GM18909 (cell line): Measurements from ENCODE around the gene ZNF516.

Experiments used
- ATAC-seq: cut with Tn5 transposase; IDR thresholded peaks from one replicate; pipeline ENCODE4 v1.9.1; 2021; ENCODE audit warnings: mild to moderate bottlenecking; ENCODE audit not compliant: unreplicated experiment, poor library complexity

Gene ZNF516

DNA sequence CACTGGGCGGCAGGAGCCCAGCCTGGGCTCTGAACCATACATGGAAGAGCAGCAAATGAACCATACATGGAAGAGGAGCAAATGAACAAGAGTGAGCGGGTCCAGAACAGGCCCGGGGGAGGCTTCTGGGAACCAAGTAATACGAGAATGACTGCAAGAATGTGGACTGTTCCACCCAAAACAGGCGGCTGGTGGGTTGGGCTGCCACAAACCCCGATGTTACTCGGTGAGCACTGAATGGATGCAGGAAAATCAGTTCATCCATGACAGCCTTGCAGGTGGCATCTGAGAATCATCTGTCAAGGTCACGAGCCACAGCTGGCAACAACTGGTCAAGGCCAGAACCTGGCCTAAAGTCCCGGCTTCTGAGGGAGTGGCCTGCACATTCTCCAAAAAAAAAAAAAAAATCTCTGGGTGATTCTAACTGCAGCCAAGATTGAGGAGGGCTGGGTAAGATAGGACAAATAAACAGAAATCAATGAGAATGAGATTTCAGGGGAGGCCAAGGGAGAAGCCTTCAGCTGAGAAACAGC is 106.1 kb downstream of the ZNF516 start:
- ATAC-seq, result no peak

DNA sequence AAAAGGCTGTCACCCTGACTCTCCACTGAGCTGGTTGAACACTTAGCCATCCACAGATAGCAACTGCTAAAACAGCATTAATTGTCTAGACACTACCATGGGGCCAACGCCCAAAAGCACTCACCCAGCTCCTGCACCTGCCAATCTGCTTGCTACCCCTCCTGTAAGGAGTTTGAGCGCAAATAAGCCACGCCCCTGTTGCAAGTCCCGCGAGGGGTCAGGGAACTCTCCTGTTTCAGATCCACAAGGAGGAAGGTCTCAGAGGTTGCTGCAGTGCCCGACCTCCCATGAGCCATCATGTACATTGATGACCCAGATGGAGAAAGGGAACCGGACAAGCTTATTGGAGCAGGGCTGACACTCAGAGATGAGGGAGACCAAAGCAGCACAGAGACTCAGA is 106.8 kb downstream of the ZNF516 start:
- no peak for ATAC-seq

DNA sequence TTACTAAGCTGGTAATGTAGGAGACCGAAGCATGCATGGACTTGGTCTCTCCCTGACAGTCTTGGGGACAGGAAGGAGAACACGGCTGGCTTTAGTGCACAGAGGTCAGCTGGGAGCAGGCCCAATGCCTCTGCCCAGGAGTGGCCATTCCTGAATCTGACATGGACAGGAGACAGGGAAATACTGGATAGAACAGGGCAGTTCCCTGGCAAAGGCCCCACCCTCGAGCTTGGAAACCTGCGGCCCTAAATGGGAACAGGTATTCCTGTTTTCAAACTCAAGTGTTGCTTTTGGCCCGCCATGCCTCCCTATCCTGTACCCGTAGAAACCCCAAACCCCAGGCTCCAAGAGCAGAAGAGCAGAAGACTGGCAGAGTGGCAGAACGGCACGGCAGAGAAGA is 107.4 kb downstream of the ZNF516 start:
- ATAC-seq, result no peak

DNA sequence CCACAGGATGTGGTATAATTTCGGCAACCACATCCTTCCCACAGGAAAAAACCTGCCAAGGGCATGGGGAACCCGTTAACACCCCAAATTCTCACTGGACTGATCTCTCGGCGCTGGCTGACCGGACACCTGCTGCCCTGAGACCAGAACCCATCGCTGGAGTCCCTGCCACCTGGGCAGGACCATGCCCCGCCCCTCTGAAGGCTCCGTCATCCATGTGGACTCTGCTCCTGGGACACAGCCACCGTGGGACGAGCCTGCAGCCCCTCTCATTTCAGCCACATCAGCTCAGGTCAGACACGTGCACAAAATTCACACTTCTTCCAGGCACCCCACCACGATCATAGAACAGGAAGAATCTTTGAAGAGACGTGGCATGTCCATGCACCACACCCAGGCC is 108.2 kb downstream of the ZNF516 start:
- no peak for ATAC-seq

DNA sequence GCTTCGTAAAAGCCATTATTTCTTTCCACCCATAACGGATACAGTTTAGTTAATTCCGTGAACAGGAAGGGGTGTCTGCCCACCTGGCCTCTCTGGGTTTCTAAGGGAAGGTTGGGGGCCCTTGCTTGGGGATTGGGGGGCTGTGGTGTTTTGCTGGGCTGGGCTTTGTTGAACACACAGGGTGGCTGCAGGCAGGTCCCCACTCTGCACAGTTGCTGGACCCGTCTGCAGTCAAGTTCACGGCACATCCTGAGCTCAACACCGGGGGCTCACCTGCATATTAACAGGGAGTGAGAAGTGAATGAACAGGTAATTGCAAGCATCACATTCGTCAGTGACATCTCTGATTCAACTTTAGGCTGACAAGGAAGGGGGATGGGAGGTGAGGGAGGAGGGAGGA is 109.0 kb downstream of the ZNF516 start:
- ATAC-seq, result no peak

DNA sequence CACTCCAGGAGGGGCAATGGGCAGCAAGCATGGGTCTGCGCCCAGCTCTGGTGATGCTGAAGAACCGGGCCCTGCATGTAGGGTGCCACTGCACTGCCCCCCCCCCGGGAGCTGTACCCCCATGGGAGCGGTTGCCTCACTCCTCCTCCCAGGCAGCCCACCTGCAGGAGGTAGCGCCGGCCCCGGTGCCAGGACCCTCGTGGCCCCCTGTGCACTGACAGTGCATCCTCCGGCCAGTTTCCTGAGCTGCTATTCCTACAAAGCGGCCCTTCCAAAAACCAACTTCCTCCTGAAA is 109.4 kb downstream of the ZNF516 start:
- no peak for ATAC-seq

DNA sequence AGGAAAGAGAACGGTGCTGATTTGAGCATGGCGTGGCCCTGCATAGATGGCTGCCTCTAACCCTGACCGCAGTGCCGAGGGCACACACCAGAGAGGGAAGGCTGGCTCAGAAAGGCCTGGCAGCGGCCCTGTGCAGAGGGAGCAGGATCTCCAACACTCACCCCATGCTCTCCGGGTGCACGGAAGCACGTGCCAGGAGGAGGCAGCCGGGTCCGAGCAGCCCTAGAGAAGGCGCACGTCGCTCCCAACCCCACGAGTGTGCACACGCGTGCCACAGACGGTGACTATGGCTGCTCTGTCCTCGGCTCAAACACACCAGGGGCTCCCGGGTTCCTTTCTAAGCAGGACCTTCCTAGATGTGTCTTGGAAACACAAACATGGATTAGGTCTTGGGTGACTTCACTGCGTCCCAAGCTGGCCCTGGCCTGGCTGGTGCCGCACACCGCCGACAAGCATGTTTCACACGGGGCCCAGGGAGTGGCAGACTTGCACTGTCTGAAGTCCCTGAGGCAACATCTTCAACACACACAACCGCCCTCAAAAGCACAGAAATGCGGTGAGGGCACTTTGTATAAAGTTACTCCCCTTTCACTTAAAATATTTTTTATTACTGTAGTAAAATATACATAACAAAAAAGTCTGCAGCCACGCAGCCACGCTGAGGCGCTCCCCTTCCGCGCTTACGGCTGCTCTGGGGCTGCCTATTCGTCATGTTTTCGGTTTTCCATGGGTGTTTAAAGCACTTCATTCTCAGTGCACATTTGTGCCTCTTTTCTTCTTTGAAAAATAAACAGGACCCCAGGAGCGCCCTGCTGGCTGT is 110.0 kb downstream of the ZNF516 start:
- no peak for ATAC-seq

DNA sequence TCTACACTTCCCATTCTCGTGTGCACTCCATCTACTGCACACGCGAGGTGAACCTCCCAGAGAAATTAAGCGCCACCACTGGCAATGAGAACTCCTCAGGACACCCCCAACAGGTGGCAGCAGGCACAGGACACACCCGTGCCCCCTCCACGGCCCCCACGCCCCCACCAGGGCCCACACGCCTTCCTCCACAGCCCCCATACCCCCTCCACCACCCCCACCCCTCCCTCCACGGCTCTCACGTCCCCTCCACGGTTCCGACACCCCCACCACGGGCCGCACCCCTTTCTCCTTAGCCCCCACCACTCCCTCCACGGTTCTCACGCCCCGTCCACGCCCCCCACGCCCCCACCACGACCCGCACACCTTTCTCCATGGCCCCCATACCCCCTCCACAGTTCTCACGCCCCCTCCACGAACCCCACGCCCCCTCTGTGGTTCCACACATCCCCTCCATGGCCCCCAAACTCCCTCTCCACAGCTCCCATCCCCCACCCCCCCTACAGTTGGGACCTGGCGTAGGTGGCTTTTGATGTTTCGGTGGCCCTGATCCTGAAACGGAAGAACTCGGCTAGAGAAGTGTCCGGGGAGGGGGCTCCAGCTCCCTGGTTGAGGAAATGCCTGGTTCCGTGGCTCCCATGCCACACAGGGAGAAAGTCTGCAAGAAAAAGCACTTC is 110.8 kb downstream of the ZNF516 start:
- no peak for ATAC-seq

DNA sequence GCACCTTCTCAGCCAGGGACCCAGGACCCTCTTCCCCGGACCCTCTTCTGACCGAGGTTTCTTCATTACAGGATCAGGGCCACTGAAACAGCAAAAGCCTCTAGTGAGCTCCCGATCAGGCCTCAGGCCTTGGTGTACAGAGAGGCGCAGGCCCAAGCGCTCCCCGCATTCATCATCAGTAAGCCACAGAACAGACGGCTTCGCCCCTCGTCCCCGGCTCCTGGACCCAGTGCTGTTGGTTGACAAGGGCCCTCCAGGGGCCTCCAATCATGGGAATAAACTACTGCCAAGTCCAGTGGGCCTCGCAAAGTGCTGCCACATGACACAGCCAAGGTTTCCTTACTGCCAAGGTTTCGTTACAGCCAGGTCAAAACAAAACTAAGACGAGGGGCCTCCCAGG is 111.4 kb downstream of the ZNF516 start:
- no peak for ATAC-seq

DNA sequence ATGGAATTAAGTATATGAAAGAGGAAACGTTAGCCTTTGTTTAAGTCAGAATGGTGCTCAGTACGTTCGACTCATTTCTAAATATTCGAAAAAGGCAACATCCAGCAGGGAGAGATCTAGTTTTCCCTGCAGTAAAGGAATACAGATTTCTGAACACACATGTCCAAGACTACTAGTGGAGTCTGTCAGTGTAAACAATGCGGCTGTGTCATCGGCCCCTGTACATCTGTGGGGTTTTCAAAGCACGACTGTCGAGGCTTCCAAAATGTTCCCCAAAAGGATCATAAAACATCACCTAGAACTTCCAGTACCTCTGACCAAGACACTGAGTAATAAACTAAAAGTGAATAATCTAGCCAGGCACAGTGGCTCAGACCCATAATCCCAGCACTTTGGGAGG is 112.8 kb downstream of the ZNF516 start:
- no peak for ATAC-seq

DNA sequence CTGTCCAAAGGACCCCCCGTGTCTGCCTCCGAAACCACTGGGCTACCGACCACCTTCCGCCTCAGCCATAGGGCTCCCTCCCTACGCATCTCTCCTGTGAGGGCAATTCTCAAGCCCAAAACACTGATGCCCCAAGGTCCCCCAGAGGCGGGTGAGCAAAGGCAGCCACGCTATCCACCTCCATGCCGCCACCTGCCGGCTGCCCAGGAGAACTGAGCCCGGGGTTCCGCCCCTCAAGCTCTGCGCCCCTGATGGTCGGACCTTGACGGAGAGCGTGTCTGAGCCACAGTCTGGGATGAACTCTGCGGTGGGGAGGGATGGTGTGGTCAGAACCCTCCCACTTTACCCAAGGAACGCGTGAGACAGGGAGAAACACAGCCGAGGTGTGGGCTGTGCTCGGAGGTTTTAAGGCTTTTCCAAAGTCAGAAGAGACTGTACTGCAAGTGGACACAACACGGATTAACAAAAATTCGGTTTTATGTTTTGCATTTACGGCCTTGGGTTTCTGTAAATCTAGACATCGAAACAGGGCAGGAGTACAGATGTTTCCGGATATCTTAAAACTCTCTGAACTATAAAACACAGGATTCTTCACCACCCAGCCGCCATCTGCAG is 114.1 kb downstream of the ZNF516 start:
- ATAC-seq, result no peak

DNA sequence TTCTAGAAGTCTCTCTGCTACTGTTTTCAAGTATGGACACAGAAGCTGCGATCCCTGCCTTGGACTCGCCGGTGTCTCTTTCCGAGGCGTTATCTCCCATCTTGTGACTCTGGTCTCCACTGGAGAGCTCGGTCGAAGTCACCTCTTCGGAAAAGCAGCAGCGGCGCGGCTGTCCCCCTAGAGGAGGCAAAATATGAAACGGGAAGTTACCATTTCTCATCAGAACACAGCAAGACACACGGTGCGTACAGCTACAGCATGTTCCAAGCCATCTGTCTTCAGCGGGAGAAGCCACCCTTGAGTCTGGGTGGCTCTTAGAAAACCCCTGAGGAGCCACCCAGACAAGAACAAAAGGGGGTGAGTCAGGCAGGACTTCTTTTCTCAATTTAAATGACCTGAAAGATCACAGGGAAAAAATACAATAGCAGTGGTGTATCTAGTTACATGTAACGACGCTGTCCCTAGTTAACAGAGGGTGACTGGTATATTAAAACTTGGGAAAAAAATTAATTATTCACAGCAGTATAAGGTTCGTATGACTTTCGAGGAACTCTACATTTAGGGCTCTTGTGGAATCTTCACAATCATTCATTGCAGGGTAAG is 114.8 kb downstream of the ZNF516 start:
- ATAC-seq, result no peak

DNA sequence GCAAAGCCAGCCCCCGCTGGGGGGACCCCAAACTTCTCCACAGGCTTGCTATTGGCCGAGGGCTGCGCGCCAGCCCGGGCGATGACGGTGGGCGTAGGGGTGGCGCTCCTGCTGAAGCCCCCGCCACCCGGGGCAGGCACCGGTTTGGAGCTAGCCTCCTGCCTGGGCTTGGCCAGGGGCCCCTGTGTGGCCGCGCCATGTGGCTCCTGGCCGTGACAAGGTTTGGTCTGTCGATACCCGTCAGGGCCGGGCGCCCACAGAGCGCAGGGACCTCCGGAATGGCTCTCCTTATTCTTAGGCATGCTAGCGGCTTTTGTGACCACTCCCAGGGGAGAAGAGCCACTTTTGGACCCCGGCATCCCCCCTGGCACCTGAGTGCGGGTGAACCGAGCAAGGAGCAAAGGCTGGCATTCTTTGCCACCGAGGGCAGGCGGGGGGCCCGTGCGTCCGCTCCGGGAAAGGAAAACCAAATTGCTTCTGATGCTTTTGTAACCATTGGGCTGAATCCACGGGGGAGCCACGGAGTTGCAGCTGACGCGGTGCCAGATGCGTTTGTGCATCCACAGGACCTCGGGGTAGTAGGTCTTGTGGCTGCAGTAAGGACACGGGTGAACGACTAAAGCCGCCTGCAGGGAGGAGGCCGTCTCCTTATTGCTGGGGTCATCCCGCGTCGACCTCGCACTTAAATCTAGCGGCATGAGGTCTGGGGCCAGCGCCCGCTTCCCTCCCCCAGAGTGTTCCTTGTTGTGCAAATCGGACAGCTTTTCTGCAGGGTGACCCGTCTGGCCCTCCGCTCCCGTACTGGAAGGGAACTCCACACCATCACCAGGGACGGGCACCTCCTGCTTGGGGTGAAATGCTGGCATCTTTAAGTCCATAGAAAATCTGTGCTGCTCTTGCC is 115.6 kb downstream of the ZNF516 start:
- no peak for ATAC-seq

DNA sequence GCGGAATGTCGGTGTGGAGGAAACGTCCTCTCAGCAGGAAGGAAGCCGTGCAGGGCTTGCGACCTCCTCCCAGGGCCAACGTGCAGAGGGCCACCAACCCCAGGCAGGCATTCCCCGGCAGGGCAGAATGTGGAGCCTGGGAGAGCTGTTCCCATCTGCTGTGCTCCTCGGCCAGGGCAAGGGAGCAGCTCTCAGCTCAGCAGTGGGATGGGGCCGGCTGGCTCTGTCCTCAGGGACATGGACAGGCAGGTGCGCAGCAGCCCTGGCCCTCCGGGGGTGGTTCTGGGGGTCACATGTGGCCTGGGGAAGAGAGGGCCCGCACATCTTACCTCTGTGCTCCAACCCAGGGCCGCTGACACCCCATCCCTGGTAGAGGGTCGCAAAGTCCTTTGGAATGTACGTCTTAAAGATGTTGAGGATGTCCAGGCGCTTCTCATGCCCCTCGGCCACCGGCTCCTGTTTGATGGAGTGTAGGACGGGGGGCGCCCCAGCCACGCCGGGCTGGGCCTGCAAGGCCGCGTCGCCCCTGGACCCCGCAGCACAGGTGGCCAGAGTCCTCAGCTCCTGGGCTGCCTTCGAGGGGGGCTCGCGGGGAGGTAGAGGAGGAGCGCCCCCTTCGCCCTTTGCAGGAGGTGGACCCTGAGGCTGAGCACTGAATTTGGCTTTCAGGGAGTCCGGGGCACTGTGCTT is 116.4 kb downstream of the ZNF516 start:
- no peak for ATAC-seq

DNA sequence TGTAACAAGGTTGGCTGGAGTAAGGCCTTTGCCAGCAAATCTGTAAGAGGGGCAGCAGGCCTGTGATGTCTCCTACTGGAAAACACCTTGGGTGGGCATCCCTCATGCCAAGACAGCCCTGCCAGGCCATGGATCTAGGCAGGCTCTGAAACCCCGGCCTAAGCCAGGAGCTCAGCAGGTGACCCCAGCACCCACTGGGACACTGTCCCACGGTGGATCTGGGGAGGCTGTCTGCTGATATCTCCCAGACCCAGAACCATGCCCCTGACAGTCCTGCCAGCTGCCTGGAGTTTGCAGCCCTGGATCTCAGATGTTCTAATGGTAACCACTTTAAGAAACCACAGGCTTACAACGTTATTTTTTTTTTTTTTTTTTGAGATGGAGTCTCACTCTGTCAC is 117.7 kb downstream of the ZNF516 start:
- ATAC-seq, result no peak

DNA sequence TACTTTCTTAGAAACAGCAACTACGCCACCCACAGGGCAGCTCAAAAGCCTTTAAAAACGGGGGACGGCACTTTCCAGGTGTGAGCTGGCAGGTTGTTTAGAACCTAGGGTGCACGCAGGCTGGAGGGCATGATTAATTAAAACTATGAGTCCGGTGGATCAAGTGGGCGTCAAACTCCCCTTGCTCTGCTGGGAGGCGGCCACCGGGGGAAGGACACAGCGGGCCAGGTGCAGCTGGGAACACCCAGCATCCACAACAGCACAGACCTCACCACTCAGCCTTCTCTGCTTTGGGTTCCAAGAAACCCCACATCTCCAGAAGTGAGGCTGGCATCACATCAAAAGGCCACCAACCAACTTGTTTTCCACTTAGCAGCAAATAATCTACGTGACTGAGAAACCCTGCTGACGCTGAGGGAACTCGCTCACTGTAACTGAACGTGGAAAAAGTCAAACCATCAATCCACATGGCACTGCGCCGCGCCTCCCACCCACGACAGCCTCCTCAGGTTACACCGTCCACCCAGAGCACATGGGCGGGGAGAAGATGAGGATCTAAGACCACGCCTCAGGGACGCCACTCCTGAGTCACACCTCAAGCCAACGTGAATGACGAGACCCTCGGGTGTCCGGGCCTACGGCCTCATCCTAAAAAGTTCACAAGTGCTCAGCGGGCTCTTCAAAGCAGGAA is 118.2 kb downstream of the ZNF516 start:
- ATAC-seq, result no peak

DNA sequence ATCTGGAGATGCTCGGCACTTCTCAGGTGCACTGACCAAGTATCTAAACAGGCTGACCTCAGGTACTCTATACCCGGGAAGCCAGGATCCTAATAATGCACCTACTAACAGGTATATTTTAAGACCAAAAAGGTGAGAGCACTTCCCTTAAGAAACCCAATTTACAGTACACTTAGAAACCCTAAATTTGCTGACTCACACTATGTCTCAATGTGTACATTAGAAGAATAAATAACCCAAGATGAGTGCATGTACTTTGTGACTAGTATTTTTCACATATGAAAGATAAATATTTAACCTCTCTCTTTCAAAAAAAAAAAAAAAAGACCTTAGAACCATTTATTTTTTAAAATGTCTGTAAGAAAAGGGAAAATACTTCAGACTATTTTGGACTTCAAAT is 118.8 kb downstream of the ZNF516 start:
- ATAC-seq, result no peak

DNA sequence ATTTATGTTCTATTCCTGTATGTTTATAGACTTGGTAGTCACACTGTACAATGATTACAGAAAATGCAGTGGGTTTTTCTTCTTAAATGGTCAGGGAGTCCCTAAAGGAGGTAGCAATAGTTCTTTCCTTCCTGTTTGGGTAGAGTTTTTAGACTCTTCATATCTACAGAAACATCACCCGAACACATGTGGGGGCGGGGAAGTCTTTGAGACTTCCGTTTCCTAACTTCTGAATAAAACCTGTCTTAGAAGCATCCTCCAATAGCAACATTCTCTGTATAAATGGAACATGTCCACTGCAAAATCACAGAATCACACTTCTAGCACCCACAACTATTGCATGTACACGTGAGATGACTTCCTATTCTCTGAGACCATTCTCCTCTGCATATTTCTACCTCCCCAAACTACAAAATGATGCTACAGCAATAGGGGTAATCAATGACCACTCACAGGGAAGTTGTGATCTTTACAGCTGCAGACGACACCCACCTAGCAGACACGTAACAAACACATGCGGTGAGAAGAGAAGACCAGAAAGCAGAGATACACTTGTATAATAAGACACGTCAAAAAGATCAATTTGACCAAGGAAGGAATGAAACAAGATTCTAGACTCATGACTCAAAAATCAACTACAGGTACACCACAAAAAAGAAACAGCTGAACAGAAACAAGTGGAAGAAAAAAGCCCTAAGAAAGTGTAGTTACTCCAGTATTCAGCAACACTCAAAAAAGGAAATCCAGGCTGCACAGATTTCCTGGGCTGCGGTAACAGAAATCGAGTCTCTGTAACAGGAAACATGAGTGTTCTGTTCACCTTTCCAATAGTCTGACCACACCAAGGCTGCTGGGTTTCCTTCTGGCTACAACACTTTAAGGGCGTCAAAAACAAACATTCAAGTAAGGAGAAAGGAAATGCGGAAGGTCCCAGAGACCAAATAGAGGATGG is 120.4 kb downstream of the ZNF516 start:
- ATAC-seq, result peak; percentile 81
